HEK293 (cell line): ENCODE data around the gene CRELD1.

Experiments used
- CTCF ChIP-seq: fragments of 450-650 bp; formaldehyde crosslinking; IDR thresholded peaks from 2 replicates; pipeline ENCODE4 v1.5.1; 2016; ENCODE audit warnings: missing biosample characterization, missing genetic modification characterization
- KLF1 ChIP-seq: fragments of 450-650 bp; formaldehyde crosslinking; IDR thresholded peaks from 2 replicates; pipeline ENCODE4 v1.5.1; 2016; ENCODE audit warnings: missing biosample characterization, missing genetic modification characterization
- REST ChIP-seq: fragments of 450-650 bp; formaldehyde crosslinking; IDR thresholded peaks from 2 replicates; pipeline ENCODE4 v1.5.1; 2016; ENCODE audit warnings: missing biosample characterization, missing genetic modification characterization
- ZBTB44 ChIP-seq: fragments of 450-650 bp; IDR thresholded peaks from 2 replicates; pipeline ENCODE4 v1.5.1; 2018; ENCODE audit warnings: missing biosample characterization, mild to moderate bottlenecking, missing genetic modification characterization
- ZNF248 ChIP-seq: fragments of 450-650 bp; formaldehyde crosslinking; IDR thresholded peaks from 2 replicates; pipeline ENCODE4 v1.5.1; 2017; ENCODE audit warnings: missing biosample characterization, missing genetic modification characterization
- ZNF366 ChIP-seq: fragments of 450-650 bp; formaldehyde crosslinking; conservative IDR thresholded peaks from 2 replicates; pipeline ENCODE4 v1.5.1; 2016; ENCODE audit warnings: missing biosample characterization, missing genetic modification characterization
- ZNF510 ChIP-seq: fragments of 450-650 bp; formaldehyde crosslinking; IDR thresholded peaks from 2 replicates; pipeline ENCODE4 v1.5.1; 2018; ENCODE audit warnings: mild to moderate bottlenecking, missing genetic modification characterization, missing biosample characterization; ENCODE audit not compliant: insufficient replicate concordance
- ZNF596 ChIP-seq: fragments of 450-650 bp; IDR thresholded peaks from 2 replicates; pipeline ENCODE4 v1.5.0; 2018; ENCODE audit warnings: missing biosample characterization, mild to moderate bottlenecking, missing genetic modification characterization, moderate library complexity
- ZNF658 ChIP-seq: fragments of 450-650 bp; formaldehyde crosslinking; IDR thresholded peaks from 2 replicates; pipeline ENCODE4; 2016; ENCODE audit warnings: missing biosample characterization, missing genetic modification characterization
- ZNF785 ChIP-seq: fragments of 450-650 bp; formaldehyde crosslinking; IDR thresholded peaks from 2 replicates; pipeline ENCODE4 v1.5.1; 2016; ENCODE audit warnings: missing biosample characterization, missing genetic modification characterization
- ZXDB ChIP-seq: fragments of 450-650 bp; formaldehyde crosslinking; IDR thresholded peaks from 2 replicates; pipeline ENCODE4 v1.5.1; 2016; ENCODE audit warnings: missing biosample characterization, missing genetic modification characterization
- TF ChIP-seq, protein P1 (sequence below): fragments of 450-650 bp; formaldehyde crosslinking; IDR thresholded peaks from 2 replicates; pipeline ENCODE4 v1.5.1; 2016; ENCODE audit warnings: missing biosample characterization, missing genetic modification characterization
- TF ChIP-seq, protein P2 (sequence below): fragments of 450-650 bp; formaldehyde crosslinking; IDR thresholded peaks from 2 replicates; pipeline ENCODE4; 2016; ENCODE audit warnings: missing biosample characterization, missing genetic modification characterization

GRCh38 chr3:9909221-9910013 lies 24.2 kb upstream of the CRELD1 start:
- TF ChIP-seq ZNF658 (tag by site-specific recombination) (no peak), ZNF510 (tag by site-specific recombination) (no peak), ZBTB44 (tag by site-specific recombination) (no peak), CTCF (no peak), ZNF785 (tag by site-specific recombination) (no peak), KLF1 (tag by site-specific recombination) (no peak), ZXDB (tag by site-specific recombination) (no peak), ZNF366 (tag by site-specific recombination) (no peak), REST (tag by site-specific recombination) (no peak), ZNF596 (tag by site-specific recombination) (no peak), ZNF248 (tag by site-specific recombination) (no peak)
- TF ChIP-seq, protein P1, sequence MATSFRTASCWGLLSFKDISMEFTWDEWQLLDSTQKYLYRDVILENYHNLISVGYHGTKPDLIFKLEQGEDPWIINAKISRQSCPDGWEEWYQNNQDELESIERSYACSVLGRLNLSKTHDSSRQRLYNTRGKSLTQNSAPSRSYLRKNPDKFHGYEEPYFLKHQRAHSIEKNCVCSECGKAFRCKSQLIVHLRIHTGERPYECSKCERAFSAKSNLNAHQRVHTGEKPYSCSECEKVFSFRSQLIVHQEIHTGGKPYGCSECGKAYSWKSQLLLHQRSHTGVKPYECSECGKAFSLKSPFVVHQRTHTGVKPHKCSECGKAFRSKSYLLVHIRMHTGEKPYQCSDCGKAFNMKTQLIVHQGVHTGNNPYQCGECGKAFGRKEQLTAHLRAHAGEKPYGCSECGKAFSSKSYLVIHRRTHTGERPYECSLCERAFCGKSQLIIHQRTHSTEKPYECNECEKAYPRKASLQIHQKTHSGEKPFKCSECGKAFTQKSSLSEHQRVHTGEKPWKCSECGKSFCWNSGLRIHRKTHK (tag by site-specific recombination): no peak
- TF ChIP-seq, protein P2, sequence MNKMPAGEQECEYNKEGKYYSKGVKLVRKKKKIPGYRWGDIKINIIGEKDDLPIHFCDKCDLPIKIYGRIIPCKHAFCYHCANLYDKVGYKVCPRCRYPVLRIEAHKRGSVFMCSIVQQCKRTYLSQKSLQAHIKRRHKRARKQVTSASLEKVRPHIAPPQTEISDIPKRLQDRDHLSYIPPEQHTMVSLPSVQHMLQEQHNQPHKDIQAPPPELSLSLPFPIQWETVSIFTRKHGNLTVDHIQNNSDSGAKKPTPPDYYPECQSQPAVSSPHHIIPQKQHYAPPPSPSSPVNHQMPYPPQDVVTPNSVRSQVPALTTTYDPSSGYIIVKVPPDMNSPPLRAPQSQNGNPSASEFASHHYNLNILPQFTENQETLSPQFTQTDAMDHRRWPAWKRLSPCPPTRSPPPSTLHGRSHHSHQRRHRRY (tag by site-specific recombination): no peak
